ENCODE results near the gene ARRDC1. TPM values are rescaled to one million over a fixed set of nuclear protein-coding genes. Genes with fewer than 3 reads are reported as not detected.
"Not testable (repeated sequence)": the region's sequence is repeated elsewhere in the genome, so short reads cannot be mapped to it uniquely, and the experiment has no call there.

ARRDC1 gene
- total RNA-seq, 1 donor = 92.4 TPM

DNA sequence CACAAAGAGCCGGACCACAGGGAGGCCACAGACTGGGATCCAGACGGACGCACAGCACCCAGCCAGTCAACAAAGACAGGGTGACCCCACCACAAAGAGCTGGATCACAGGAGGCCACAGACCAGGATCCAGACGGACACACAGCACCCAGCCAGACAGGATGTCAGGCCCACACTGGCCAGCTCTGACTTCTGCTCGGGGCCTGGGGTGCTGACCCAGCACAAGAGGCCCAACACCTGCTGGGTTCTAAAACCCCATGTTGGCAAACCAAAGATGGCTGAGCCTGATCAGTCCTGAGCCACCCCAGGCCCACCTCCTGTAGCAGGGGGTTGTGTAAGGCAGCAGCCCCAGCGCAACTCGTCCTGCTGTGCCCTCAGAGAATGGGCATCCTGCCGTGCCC, 21.5 kb upstream of the ARRDC1 start:
- no peak for DNase-seq (ENCODE audit: low read depth in 2 of 3, low spot score in 2 of 3)

DNA sequence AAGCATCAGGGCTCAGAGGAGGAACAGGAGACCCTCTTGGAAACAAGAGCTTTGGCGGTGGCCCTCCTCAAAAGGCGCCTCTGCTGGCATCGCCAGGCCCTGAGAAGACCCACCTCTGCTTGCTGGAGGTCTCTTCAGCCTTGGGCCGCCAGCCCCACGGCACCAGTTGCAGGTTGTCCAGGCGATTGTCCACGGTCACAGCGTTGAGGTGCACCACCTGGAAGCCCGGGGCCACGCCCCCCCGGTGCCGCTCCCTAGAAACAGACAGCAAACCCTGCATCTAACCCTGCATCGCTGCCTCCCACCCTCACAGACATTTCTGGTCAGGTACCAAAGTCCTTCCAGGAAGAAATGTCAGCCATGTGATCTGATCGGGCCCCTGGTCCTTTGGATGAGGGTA, 18.6 kb upstream of the ARRDC1 start:
- DNase-seq (ENCODE audit: low read depth in 2 of 3, low spot score in 2 of 3) = no peak

DNA sequence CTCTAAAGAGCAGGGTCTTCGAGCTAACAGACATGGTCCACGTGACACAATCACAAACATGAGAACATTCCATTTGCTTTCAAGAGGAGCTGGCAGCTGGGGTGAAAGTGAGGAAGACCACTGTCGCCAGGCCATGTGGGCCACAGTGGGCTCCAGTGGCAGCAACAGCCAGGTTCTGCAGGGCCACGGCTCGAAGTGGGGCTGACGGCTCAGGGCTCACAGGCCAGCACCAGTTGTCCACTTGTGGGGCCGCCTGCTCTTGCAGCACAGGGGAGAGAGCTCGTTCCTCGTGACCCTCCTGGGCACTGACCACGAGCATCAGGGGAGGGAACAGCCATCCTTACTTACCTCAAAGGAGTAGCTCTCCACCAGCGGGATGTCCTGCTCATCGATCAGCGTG, 17.2 kb upstream of the ARRDC1 start:
- DNase-seq (ENCODE audit: low read depth in 2 of 3, low spot score in 2 of 3) = no peak

DNA sequence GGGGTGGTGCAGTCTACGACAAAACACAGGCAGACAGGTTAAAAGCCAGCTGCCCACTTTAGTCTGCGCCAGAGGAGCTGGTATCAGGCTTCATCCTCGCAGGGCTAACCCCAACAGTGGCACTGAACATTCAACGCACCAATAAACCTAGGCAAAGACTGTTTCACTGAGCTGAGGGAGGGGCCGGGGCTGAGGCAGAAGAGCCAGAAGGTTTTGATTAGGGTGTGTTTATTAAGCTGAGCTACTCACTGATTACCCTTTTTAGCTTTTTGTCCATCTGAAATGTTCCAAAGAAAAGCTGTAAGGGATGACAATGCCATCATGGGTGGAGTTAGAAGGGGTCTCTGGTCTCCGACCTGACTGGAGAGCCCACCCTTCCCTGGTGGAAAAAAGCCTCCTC, 16.6 kb upstream of the ARRDC1 start:
- no peak for DNase-seq (ENCODE audit: low read depth in 2 of 3, low spot score in 2 of 3)

DNA sequence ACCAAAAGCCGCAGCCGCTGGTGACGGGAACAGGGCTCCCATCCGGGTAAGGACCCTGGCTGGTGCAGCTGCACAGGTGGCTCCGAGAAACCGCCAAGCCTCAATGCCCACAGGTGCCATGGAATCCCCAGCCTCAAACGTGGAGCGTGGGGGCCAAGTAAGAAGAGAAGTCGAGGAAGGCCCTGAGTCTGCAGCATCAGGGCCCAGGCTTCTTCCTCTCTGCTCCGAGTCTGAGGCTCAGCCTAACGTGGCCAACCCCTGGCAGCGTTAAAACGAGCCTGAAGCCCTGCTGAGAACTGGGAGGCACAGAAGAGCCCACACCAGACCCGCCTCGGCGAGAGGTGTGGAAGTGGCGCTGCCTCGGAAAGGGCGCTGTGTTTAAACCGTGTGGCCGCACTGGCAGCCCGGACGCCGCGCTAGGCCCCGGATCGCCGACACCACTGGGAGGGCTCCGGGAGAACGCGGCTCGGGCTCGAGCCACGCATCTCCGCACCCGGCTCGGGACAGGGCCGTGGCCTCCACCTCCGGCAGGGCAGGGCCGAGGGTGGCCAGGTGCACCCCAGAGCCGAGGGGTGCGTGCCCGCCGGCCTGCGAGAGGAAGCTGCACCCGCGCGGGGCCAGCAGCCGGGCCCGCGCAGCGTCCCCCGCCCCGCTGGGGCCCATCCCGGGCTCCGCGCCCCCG, 15.9 kb upstream of the ARRDC1 start:
- DNase-seq (ENCODE audit: low read depth in 2 of 3, low spot score in 2 of 3) = no peak

DNA sequence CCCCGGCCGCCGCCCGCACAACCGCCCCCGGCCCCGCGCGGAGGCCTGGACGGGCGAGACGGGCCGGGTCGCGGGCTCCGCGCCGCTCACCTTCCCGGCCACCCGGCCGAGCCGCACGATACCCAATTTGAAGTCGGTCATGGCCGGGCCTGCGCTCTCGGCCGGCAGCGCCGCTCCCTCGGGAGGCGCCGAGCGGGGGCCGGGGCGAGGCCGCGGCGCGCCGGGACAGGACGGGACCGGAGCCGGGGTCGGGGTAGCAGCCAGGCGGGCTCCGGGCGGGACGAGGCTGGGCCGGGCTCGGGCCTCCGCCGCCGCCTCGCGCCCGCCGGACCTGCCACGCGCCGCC, 15.4 kb upstream of the ARRDC1 start:
- no peak for DNase-seq (ENCODE audit: low read depth in 2 of 3, low spot score in 2 of 3)

DNA sequence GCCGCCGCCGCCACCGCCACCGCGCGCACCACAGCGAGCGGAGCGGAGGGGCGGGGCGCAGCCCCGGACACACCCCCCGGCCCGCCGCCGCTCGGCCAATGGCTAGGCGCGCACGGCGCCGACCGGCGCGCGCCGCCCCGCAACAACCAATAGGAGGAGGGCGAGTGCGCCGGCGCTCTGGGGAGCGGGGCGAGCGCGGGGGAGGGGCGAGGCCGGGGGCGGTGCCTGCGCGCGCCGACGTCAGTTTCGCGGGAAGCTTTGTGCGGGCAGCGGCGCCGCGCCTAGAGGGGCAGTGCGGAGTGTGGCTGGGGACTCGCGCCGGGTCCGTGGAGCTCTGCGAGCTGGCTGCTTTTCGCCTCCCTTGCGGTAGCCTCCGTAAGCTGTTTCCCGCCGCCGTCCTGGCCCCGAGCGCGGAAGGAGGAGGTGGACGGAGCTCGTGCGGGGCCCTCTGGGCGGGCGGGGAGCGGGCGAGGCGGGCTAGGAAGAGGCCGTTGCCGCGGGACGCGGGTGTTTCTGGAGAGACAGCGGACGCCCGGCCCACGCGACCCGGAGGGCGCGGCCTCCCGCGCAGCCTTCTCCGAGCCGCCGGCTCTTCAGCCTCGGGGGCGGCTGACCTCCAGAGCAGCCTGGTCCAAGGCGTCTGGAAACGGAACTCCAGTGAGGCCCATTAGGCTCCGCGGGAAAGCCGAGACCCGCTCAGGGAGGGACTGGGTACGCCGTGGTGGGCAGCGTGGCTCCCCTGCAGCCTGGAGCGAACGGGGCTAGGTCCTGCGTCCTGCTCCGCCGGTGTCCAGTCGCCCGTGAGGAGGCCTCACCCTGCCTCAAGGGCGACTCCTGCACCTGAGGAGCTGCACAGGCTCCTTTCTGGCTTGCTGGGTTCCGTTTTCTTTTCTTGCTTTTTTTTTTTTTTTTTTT, 14.8 kb upstream of the ARRDC1 start, which contains the start of gene ZMYND19:
Gene ZMYND19, minus strand, starts transcription at position 44 of the 915 bp plus-strand sequence. CDS start 249 bp downstream, outside the sequence.
- DNase-seq (ENCODE audit: low read depth in 2 of 3, low spot score in 2 of 3) = peak; percentile 83 to 92 (median 89)

DNA sequence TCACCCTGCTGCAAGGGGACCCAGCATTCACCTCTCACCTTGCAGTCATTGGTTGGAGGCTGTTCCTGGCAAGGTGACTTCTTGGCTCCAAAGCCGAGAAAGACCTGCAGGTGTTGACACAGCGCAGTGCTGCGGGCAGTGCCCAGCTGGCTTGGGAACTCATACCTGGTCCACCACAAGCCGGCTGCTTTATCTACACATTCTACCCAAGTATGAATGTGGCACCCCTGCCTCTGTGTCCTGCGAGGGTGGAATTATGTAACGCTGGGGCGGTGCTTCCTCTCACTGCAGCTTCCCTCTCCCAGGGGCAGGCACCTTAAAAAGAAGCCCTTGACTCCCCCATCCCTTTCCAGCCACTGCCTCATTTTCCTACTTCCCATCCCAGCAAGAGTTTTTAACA, 12.7 kb upstream of the ARRDC1 start:
- no peak for DNase-seq (ENCODE audit: low read depth in 2 of 3, low spot score in 2 of 3)

DNA sequence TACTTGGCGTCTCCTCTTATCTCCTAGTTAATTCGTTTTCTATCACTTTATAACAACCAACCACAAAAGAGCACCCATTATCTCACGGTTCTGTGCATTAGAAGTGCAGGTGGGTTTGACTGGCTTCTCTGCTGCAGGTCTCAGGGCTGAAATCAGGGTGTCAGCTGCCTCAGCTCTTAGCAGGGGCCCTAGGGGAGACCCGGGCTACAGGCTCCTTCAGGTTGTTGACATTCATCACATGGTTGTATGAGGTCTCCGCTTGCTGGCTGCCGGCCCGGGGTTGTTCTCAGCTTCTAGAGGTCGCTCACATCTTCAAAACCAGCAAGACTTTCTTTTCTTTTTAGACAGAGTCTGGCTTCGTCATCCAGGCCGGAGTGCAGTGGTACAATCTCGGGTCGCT, 12.3 kb upstream of the ARRDC1 start:
- DNase-seq (ENCODE audit: low read depth in 2 of 3, low spot score in 2 of 3) = no peak

DNA sequence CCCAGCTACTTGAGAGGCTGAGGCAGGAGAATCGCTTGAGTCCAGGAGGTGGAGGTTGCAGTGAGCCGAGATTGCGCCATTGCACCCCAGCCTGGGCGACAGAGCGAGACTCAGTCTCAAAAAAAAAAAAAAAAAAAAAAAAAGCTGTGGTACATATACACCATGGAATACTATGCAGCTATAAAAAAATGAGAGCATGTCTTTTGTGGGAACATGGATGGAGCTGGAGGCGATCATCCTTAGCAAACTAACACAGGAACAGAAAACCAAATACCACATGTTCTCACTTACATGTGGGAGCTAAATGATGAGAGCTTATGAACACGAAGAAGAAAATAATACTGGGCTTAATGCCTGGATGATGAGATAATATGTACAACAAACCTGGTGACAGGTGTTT, 8.9 kb upstream of the ARRDC1 start:
- not testable (repeated sequence) for DNase-seq (ENCODE audit: low read depth in 2 of 3, low spot score in 2 of 3)

DNA sequence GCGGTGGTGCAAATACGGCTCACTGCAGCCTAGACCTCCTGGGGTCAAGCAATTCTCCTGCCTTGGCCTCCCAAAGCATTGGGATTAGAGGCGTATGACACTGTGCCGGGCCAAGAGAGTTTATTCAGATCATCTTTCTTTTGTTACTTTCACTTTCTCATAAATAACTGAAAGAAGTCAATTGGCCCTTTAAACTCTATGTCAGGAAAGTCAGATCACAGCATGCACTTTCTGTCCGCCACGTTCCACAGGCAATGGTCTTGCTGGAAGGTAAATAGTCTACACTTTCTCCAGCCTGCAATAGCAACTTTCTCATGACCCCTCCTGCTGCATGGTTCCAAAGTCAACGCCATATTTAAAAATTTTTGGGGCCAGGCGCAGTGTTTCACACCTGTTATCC, 6.5 kb upstream of the ARRDC1 start:
- no peak for DNase-seq (ENCODE audit: low read depth in 2 of 3, low spot score in 2 of 3)

DNA sequence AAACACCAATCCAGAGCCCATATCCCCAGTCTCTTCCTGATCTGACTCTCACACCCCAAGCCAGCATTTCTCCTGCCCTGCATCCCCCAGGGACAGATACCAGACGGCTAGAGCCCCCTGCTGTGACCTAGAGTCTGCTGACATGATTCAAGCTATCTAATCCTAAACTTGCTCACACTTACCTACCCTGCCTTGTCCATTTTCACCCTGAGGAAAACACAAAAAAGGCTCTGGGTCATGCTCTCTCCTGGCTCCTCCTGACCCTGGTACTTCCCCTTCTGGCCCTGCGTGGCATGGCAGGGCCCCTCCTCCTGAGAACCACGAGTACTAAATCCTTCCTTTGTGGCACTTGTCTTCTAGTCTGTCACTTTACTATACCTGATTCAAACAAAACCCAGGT, 2.8 kb upstream of the ARRDC1 start:
- DNase-seq (ENCODE audit: low read depth in 2 of 3, low spot score in 2 of 3) = peak in 1 of 3 donors; percentile 60

DNA sequence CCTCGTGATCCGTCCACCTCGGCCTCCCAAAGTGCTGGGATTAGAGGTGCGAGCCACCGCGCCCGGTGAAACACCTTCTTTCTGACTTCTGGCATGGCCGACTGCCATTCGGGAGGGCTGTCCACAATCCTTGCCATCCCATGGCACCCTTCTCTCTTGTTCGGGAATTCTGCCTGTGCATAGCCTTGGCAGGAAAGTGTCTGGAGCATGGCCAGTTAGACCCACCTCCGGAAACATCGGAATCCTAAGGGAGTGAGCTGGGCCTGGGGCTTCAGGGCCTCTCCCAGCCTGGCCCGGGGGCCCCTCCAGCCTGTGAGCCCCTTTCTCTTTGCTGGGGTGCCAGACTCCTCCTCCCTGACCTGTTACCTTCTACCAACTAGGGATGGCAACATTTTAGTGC, 1.6 kb upstream of the ARRDC1 start:
- DNase-seq (ENCODE audit: low read depth in 2 of 3, low spot score in 2 of 3) = no peak

DNA sequence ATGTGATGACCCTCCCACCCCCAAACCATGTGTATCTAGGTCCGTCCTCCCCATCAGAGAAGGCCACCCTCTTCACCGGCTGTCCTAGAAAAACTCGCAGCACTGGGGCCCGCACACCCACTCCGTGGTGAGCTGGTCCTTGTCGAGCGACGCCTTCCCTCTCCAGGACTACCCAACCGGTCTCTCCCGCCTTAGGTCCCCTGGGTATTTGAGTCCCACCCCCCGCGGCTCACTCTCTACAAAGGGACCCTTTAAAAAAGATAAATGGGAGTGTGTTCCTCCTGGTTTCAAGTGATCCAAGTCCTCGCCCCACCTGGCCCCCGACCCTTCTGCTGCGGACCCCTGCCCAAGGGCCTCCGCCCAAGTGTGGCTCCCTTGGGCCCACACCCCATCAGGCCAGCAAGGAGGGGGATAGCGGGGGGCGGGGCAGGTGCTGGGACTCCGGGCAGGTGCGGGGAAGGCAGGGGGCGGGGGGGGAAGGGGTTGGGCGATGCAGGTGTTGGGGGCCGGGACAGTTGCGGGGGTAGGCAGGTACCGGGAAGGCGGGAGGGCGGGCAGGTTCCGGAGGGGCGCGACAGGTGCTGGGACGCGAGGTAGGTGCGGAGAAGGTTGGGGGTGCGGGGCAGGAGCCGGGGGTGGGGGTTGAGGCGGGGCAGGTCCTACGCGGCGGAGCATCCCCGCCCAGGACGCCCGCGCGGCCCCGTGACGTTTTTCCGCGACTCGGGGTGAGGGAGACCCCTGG, 970 bp upstream of the ARRDC1 start:
- no peak for DNase-seq (ENCODE audit: low read depth in 2 of 3, low spot score in 2 of 3)

DNA sequence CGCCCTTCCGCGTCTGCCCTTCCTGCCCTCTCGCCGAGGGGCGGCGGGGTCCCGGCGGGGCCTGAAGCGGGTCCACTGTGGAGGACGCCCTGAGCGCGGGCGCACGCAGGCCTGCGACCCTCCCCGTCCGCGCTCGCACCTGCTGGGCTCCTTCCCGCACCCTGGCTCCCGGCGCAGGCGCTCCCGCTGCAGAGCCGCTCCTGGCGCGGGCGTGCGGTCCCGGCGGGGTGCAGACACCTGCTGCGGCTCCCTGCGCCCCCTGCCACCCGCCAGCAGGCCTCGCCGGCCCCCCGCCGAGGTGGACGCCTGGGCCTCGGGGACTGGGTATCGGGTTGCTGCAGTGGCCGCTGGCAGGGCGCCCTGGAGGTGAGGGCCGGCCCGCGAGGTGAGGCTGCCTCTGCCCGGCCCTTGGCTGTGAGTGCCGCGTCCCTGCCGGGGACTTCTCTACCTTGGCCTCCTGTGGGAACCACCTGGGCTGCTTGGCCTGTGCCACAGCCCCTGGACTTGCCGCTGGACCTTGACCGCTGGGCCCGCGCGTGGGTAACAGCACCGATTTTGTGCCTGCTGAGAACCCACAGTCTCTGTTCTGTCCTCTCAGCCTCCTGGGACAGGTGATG, 627 bp downstream of the ARRDC1 start:
- no peak for DNase-seq (ENCODE audit: low read depth in 2 of 3, low spot score in 2 of 3)

DNA sequence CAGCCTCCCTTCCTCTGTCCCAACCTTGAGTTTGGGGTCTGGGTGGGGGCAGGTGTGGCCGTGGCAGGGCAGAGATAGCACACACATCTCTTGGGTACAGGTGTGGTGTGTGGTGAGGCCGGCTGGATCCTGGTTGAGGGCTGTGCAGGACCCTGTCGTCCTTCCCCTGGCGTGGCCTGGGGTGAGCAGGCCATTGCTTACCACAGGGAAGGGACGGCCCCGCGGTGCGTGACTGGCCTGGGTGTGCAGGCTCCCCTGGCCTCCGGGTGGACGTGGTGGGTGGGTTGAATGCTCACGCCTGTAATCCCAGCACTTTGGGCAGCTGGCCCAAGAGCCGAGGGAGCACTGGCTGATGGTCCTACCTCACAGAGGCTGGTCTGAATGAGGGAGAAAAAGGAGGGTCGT, 1.2 kb downstream of the ARRDC1 start:
- DNase-seq (ENCODE audit: low read depth in 2 of 3, low spot score in 2 of 3) = no peak

DNA sequence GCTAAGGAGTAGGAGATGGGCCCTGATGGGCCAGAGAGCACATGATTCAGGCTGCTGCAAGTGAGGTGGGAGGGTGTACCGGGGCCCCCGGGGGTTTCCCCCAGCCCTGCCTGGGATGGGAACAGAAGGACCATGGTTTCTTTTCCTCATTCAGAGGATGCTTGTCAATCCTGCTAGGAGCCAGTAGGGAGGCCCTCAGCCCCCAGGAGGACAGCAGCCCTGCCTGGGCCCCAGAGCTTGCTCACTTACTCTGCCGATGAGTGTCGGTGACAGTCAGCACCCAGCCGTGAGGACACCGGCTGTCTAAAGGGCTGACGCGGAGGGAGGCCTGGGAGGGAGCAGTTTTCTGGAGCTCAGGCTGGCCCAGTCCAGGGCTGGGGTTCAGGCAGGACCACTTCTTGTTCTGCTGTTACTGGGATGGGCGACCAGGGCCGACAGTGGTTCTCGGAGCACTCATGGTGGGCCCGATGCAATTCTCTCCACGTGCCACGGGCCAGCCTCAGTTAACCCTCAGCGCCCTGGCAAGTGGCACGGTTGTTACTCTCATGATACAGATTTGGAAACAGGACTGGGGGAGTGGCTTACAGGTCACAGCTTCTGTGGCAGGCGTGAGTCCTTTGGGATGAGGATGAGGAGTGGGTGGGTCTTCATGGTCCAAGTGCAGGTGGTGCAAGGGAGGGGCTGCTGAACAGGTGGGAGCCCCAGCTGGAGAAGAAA, 1.8 kb downstream of the ARRDC1 start:
- DNase-seq (ENCODE audit: low read depth in 2 of 3, low spot score in 2 of 3) = no peak

DNA sequence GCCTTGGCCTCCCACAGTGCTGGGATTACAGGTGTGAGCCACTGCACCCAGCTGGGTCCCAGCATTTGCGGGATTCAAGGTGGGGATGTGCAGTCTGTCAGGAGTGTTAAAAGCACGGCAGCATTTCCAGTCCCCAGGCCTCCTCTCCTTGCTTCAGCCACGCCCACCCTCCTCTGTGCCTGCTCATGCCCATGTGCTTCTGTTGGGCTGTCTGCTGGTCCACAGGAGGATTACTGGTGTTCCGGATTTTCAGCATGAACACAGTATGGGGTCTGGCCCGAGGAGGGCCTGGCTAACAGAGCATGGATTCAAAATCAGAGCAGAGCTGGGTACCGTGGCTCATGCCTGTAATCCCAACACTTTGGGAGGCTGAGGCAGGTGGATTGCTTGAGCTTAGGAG, 5.5 kb downstream of the ARRDC1 start:
- DNase-seq (ENCODE audit: low read depth in 2 of 3, low spot score in 2 of 3) = no peak

DNA sequence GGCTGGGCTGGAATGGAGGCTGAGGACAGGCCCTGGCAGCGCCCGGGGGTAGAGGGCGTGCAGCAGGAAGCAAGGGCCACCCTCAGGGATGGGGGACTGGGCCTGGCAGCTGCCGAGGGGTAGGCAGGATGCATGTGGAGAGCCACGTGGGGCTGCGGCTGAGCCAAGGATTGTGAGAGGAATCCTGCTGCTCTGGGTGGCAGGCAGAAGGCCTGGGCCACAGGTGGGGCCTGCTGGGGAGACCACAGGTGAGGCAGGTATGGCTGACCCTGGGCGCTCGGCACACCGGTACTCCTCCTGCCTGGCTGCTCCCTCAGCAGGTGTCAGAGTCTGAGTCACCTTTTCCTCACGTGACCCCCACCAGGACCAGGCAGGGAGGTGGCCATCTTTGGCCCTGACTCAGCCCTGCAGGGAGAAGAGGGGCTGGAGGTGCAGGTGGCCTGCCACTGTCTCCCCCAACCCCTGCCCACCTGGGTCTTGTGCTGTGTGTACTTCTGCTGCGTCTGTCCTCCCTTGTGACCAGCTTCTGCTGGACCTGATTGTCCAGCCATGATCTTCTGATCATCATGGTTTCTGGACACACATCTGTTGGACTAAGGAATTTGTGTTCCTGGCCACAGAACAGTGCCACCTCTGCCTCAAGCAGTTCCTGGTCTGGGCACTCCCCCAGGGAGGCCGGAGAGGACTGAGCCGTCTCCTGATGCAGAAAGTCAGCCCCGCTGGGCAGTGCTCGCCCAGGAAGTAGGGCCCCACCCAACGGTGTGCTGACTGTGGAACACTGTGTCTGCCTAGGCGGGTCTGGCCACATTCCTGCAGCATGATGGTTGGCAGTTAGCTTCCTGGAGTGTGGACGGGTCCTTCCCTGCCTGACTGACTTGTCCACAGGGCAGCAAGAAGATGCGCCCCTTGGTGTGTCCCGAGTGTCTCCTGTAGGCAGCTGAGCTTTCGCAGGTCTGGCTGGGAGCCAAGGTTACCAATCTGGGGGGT, 6.4 kb downstream of the ARRDC1 start:
- peak in 1 of 3 donors; percentile 47 for DNase-seq (ENCODE audit: low read depth in 2 of 3, low spot score in 2 of 3)

All from hematopoietic multipotent progenitor cell (in vitro differentiated cells).